H1 (cell line): ENCODE measurements around the gene DNLZ. TPM values are rescaled to one million over a fixed set of nuclear protein-coding genes. Genes with fewer than 3 reads are reported as not detected.

Source experiments
- CTCF ChIA-PET: fragments of 300-600 bp; sonication (Branson Sonifier 250); formaldehyde crosslinking; loops from one replicate; lab custom pipeline; 2021; ENCODE audit not compliant: partially characterized antibody; lab: Charles Lee
- POLR2A ChIA-PET: fragments of 300-600 bp; sonication (Branson Sonifier 250); formaldehyde crosslinking; loops from one replicate; lab custom pipeline; 2021; ENCODE audit warnings: inconsistent platforms; ENCODE audit not compliant: partially characterized antibody; lab: Charles Lee
- DNase-seq, 2 experiments: peaks; one replicate each; pipeline versions ENCODE4 v3.0.0 to v3.0.0-alpha.2; 2010 to 2022; ENCODE audit warnings: low spot score in 2 of 2, low read depth in 1 of 2, mixed read lengths in 1 of 2
- FAIRE-seq: peaks from 2 replicates; lab custom pipeline; 2011; peaks lifted over from hg19 to GRCh38; lab: Jason Lieb, UNC
- H2AFZ ChIP-seq: 2 replicates; pipeline ENCODE4 v1.8.1; 2012; ENCODE audit warnings: low read length, inconsistent platforms
- H2AK5ac ChIP-seq: 2 replicates; pipeline ENCODE4 v1.6.1; 2013; ENCODE audit warnings: low read depth, low read length
- H2BK120ac ChIP-seq: replicated peaks from 2 replicates; pipeline ENCODE3; 2013; ENCODE audit warnings: low read depth, low read length, inconsistent platforms
- H2BK12ac ChIP-seq: 2 replicates; pipeline ENCODE4 v1.6.1; 2013; ENCODE audit warnings: low read depth, low read length
- H2BK15ac ChIP-seq: 2 replicates; pipeline ENCODE4 v1.6.1; 2013; ENCODE audit warnings: low read length
- H2BK20ac ChIP-seq: 2 replicates; pipeline ENCODE4 v1.6.1; 2013; ENCODE audit warnings: low read length
- H2BK5ac ChIP-seq: 2 replicates; pipeline ENCODE4 v1.6.1; 2013; ENCODE audit warnings: low read depth, low read length
- H3K14ac ChIP-seq: 2 replicates; pipeline ENCODE4 v1.6.1; 2013; ENCODE audit warnings: inconsistent platforms; ENCODE audit not compliant: insufficient read length
- H3K18ac ChIP-seq: 2 replicates; pipeline ENCODE4 v1.6.1; 2013; ENCODE audit warnings: low read length; ENCODE audit errors: extremely low read depth
- H3K23ac ChIP-seq: 2 replicates; pipeline ENCODE4 v1.6.1; 2013; ENCODE audit warnings: inconsistent platforms; ENCODE audit not compliant: insufficient read length
- H3K23me2 ChIP-seq: 2 replicates; pipeline ENCODE4 v1.6.1; 2013; ENCODE audit warnings: low read depth, low read length
- H3K27ac ChIP-seq: 2 replicates; pipeline ENCODE4 v1.6.1; 2011; ENCODE audit warnings: low read depth, low read length, inconsistent platforms
- H3K27me3 ChIP-seq, 4 experiments: replicated peaks in 1 of 4; 1 replicate in 1 of 4; 2 replicates in 3 of 4; pipeline versions ENCODE4 v1.6.1 to v1.8.1; 2011 to 2013; ENCODE audit warnings: low read length in 3 of 4, mild to moderate bottlenecking in 3 of 4, inconsistent platforms in 2 of 4, mixed read lengths in 2 of 4, moderate library complexity in 1 of 4; ENCODE audit not compliant: control insufficient read depth in 3 of 4, insufficient read depth in 3 of 4; ENCODE audit errors: extremely low read depth in 1 of 4
- H3K36me3 ChIP-seq, 4 experiments: 2 replicates each; pipeline versions ENCODE4 v1.6.1 to v1.8.1; 2011 to 2013; ENCODE audit warnings: mild to moderate bottlenecking in 4 of 4, low read length in 3 of 4, moderate library complexity in 2 of 4, control low read depth in 1 of 4, inconsistent platforms in 1 of 4; ENCODE audit not compliant: insufficient read depth in 4 of 4, control insufficient read depth in 2 of 4
- H3K4ac ChIP-seq: replicated peaks from 2 replicates; pipeline ENCODE3; 2013; ENCODE audit warnings: low read length, low read depth, mixed read lengths, inconsistent platforms; ENCODE audit not compliant: insufficient read length
- H3K4me1 ChIP-seq, 4 experiments: replicated peaks in 1 of 4; 1 replicate in 1 of 4; 2 replicates in 3 of 4; pipeline versions ENCODE4 v1.6.1 to v1.8.1; 2011 to 2013; ENCODE audit warnings: low read length in 3 of 4, inconsistent platforms in 2 of 4, mixed read lengths in 1 of 4; ENCODE audit not compliant: insufficient read depth in 4 of 4, control insufficient read depth in 3 of 4
- H3K4me2 ChIP-seq, 2 experiments: 2 replicates each; pipeline versions ENCODE4 v1.6.1 to v1.8.1; 2011 to 2013; ENCODE audit warnings: low read depth in 2 of 2, low read length in 2 of 2, control low read depth in 1 of 2, inconsistent platforms in 1 of 2, mild to moderate bottlenecking in 1 of 2; ENCODE audit not compliant: insufficient read depth in 1 of 2
- H3K4me3 ChIP-seq, 4 experiments: fragments of 200-600, 300-600 bp in 1 of 4; sonication (generic), shearing (Covaris generic), sonication (Bioruptor Twin) in 1 of 4; 2 replicates each; pipeline versions ENCODE4 v1.5.1 to v1.8.1; 2011 to 2016; ENCODE audit warnings: low read length in 4 of 4, low read depth in 3 of 4, control low read depth in 2 of 4, inconsistent platforms in 2 of 4, mild to moderate bottlenecking in 2 of 4, mixed read lengths in 1 of 4, moderate library complexity in 1 of 4; ENCODE audit not compliant: insufficient read depth in 2 of 4; ENCODE audit errors: extremely low read depth in 1 of 4
- H3K56ac ChIP-seq: replicated peaks from 2 replicates; pipeline ENCODE3; 2013; ENCODE audit warnings: low read depth, mild to moderate bottlenecking, mixed read lengths, low read length, inconsistent platforms; ENCODE audit not compliant: insufficient read length
- H3K79me1 ChIP-seq: 2 replicates; pipeline ENCODE4 v1.6.1; 2013; ENCODE audit warnings: low read depth, low read length, control low read depth
- H3K79me2 ChIP-seq, 2 experiments: 2 replicates each; pipeline versions ENCODE4 v1.6.1 to v1.8.1; 2012 to 2013; ENCODE audit warnings: low read length in 2 of 2, mild to moderate bottlenecking in 2 of 2, inconsistent platforms in 1 of 2; ENCODE audit not compliant: insufficient read depth in 2 of 2, control insufficient read depth in 1 of 2
- H3K9ac ChIP-seq, 4 experiments: replicated peaks in 1 of 4; 1 replicate in 1 of 4; 2 replicates in 3 of 4; pipeline versions ENCODE4 v1.6.1 to v1.8.1; 2011 to 2013; ENCODE audit warnings: low read depth in 3 of 4, low read length in 3 of 4, control low read depth in 2 of 4, mild to moderate bottlenecking in 2 of 4, moderate library complexity in 2 of 4, inconsistent platforms in 1 of 4; ENCODE audit errors: extremely low read depth in 1 of 4
- H3K9me3 ChIP-seq, 2 experiments: 2 replicates each; pipeline versions ENCODE4 v1.6.1 to v1.8.1; 2012 to 2013; ENCODE audit warnings: mild to moderate bottlenecking in 2 of 2, moderate library complexity in 2 of 2, control low read depth in 1 of 2, inconsistent platforms in 1 of 2, low read depth in 1 of 2, low read length in 1 of 2, mixed read lengths in 1 of 2; ENCODE audit not compliant: insufficient read depth in 2 of 2
- H4K20me1 ChIP-seq, 2 experiments: replicated peaks in 1 of 2; 2 replicates each; pipeline versions ENCODE3 to v1.8.1; 2011 to 2013; ENCODE audit warnings: inconsistent platforms in 2 of 2, low read length in 2 of 2, mild to moderate bottlenecking in 1 of 2; ENCODE audit not compliant: insufficient read depth in 2 of 2, control insufficient read depth in 1 of 2
- H4K5ac ChIP-seq: 2 replicates; pipeline ENCODE4 v1.6.1; 2013; ENCODE audit warnings: low read length, low read depth, mixed read lengths, inconsistent platforms; ENCODE audit not compliant: insufficient read length
- H4K8ac ChIP-seq: 2 replicates; pipeline ENCODE4 v1.8.0; 2013; ENCODE audit warnings: mild to moderate bottlenecking, moderate library complexity, low read length, inconsistent platforms; ENCODE audit not compliant: insufficient read depth; ENCODE audit errors: extremely low read depth
- H4K91ac ChIP-seq: replicated peaks from 2 replicates; pipeline ENCODE3; 2013; ENCODE audit warnings: low read length, mixed read lengths, inconsistent platforms; ENCODE audit not compliant: insufficient read length
- ATF3 ChIP-seq: IDR thresholded peaks from 2 replicates; pipeline ENCODE4 v1.6.1; 2011; ENCODE audit warnings: low read depth, mild to moderate bottlenecking, low read length; ENCODE audit not compliant: insufficient read depth
- CHD1 ChIP-seq: IDR thresholded peaks from 2 replicates; pipeline ENCODE4 v1.6.1; 2012; ENCODE audit warnings: low read depth, low read length, improper control_type of control experiment
- GABPA ChIP-seq: IDR thresholded peaks from 2 replicates; pipeline ENCODE4 v1.6.1; 2011; ENCODE audit warnings: mild to moderate bottlenecking, low read length, moderate library complexity, borderline replicate concordance; ENCODE audit not compliant: insufficient read depth
- HDAC6 ChIP-seq: IDR thresholded peaks from one replicate; pipeline ENCODE4 v1.7.1; 2012; ENCODE audit warnings: low read depth, mild to moderate bottlenecking, inconsistent platforms, low read length, moderate library complexity
- KDM4A ChIP-seq: IDR thresholded peaks from one replicate; pipeline ENCODE4 v1.7.1; 2012; ENCODE audit warnings: low read depth, mild to moderate bottlenecking, moderate library complexity, low read length, inconsistent platforms; ENCODE audit not compliant: severe bottlenecking
- KDM5A ChIP-seq: fragments of 200-600 bp; IDR thresholded peaks from 2 replicates; pipeline ENCODE4 v1.7.1; 2012; ENCODE audit warnings: mild to moderate bottlenecking, low read length, inconsistent platforms, mixed read lengths
- NANOG ChIP-seq: IDR thresholded peaks from 2 replicates; pipeline ENCODE4 v1.6.1; 2011; ENCODE audit warnings: low read length, low read depth, mild to moderate bottlenecking, inconsistent platforms; ENCODE audit not compliant: insufficient read depth, poor library complexity, severe bottlenecking
- RBBP5 ChIP-seq: IDR thresholded peaks from 2 replicates; pipeline ENCODE4 v1.7.1; 2012; ENCODE audit warnings: low read depth, mild to moderate bottlenecking, inconsistent platforms, low read length, moderate library complexity, borderline replicate concordance
- RFX5 ChIP-seq: IDR thresholded peaks from 2 replicates; pipeline ENCODE4 v1.6.1; 2011; ENCODE audit warnings: low read depth, low read length, improper control_type of control experiment, borderline replicate concordance
- SIRT6 ChIP-seq: IDR thresholded peaks from one replicate; pipeline ENCODE4 v1.7.1; 2012; ENCODE audit warnings: low read length, inconsistent platforms
- SP1 ChIP-seq: IDR thresholded peaks from 2 replicates; pipeline ENCODE4 v1.6.1; 2011; ENCODE audit warnings: low read depth, low read length
- SP2 ChIP-seq: IDR thresholded peaks from 2 replicates; pipeline ENCODE4 v1.6.1; 2012; ENCODE audit warnings: mild to moderate bottlenecking, low read length, inconsistent platforms
- SRF ChIP-seq: IDR thresholded peaks from 2 replicates; pipeline ENCODE4 v1.6.1; 2011; ENCODE audit warnings: mild to moderate bottlenecking, low read depth, low read length, moderate library complexity
- YY1 ChIP-seq: IDR thresholded peaks from 2 replicates; pipeline ENCODE4 v1.6.1; 2011; ENCODE audit warnings: low read depth, mild to moderate bottlenecking, low read length
- WGBS, 2 experiments: shearing (Covaris generic) in 1 of 2; methylation state at CpG; one replicate each; pipeline versions ENCODE4 v1.1.6 to v1.1.7; 2013 to 2015; ENCODE audit warnings: low lambda C conversion rate in 2 of 2, mixed read lengths in 2 of 2, inconsistent platforms in 1 of 2, low coverage in 1 of 2, missing lambda C conversion rate in 1 of 2; ENCODE audit not compliant: insufficient replicate concordance in 2 of 2, insufficient coverage in 1 of 2, insufficient read length in 1 of 2; ENCODE audit errors: extremely low coverage in 1 of 2, missing lambda C conversion rate in 1 of 2; 5-methylcytosine and 5-hydroxymethylcytosine counted together
- polyA plus RNA-seq, 7 experiments: library from polyadenylated mRNA; depleted of rRNA in 3 of 7; stranded (reverse) in 5 of 7; unstranded in 2 of 7; fragments of >200 nt in 5 of 7; fragments of 200-250 nt in 2 of 7; gene quantifications; 1 replicate in 5 of 7; 2 replicates in 1 of 7; 4 replicates in 1 of 7; pipeline versions ENCODE4 v1.2.1 to v1.2.3, GENCODE V29; 2011 to 2013; ENCODE audit warnings: missing spikeins in 2 of 7, mixed read lengths in 2 of 7
- total RNA-seq: library from RNA; stranded (reverse); fragmentation: NEBNext Ultra II Directional; extraction: Animal tissue kit (Norgen Biotek cat#: 25700); gene quantifications from 2 replicates; pipeline ENCODE4 v1.2.1, GENCODE V29; 2021

DNLZ gene
- total and polyA plus RNA-seq, 2 of the 8 experiments (the other 6 are each of a cell fraction or from before 2014, with no cell fraction given), result 11.6 to 17.9 TPM

- Histone ChIP-seq H3K27me3 (no peaks in the 10 kb centered on the region), H3K18ac (no peak overlapping the region), H3K4ac (no peak overlapping the region), H4K8ac (no peak overlapping the region), H2BK20ac (no peak overlapping the region), H4K91ac (no peak overlapping the region), H3K27ac (no peak overlapping the region), H3K4me3 (no peak overlapping the region), H3K36me3 (peaks cover 14 to 53% (median 36%) of the 10 kb centered on the region in 4 experiments; a peak in 7 of 8 replicates), H3K4me2 (no peak overlapping the region), H3K56ac (no peak overlapping the region), H3K14ac (no peak overlapping the region), H3K23me2 (peaks cover 4% of the 10 kb centered on the region; the same call in 1 of the 2 replicates), H3K23ac (no peak overlapping the region), H4K5ac (no peak overlapping the region), H2AFZ (no peak overlapping the region), H4K20me1 (peaks cover 5 to 7% of the 10 kb centered on the region in 2 experiments), H3K79me2 (peaks cover 0 to 18% of the 10 kb centered on the region in 2 experiments; a peak in 2 of 4 replicates), H3K4me1 (peaks cover 0 to 3% (median 1%) of the 10 kb centered on the region in 4 experiments; a peak in 1 of 7 replicates), H3K9ac (no peak overlapping the region), H3K79me1 (peaks cover 13% of the 10 kb centered on the region), H2BK120ac (no peak overlapping the region), H3K9me3 (no peaks in the 10 kb centered on the region), H2BK12ac (no peak overlapping the region), H2BK15ac (no peak overlapping the region), H2BK5ac (no peak overlapping the region), H2AK5ac (no peak overlapping the region)
- WGBS, 2 experiments, result 92% methylated on average over 7 of the region's 7 CpGs; no CpG with 5 or more reads in 1 of the 2 experiments
- ChIA-PET POLR2A (interaction anchor here (1.1 to 1.6 kb wide), 4 partner anchors 8 to 70 kb away, joined by 3 to 7 read pairs (median 4); no protein-coding TSS in a partner anchor), CTCF (interaction anchor here (1.3 kb wide), 2 partner anchors 8 to 288 kb away, joined by 3 read pairs; no protein-coding TSS in a partner anchor)
- DNase-seq, result no peak
- FAIRE-seq, result no peak
- no peak for TF ChIP-seq ATF3
- no peak for TF ChIP-seq RBBP5
- TF ChIP-seq RFX5, result no peak
- no peak for TF ChIP-seq KDM4A
- no peak for TF ChIP-seq HDAC6
- no peak for TF ChIP-seq SRF
- no peak for TF ChIP-seq SP2
- TF ChIP-seq GABPA, result no peak
- TF ChIP-seq CHD1, result no peak
- TF ChIP-seq YY1, result no peak
- no peak for TF ChIP-seq KDM5A
- TF ChIP-seq SP1, result no peak
- no peak for TF ChIP-seq NANOG
- no peak for TF ChIP-seq SIRT6
These were observed 41.9 kb upstream of the DNLZ start for GRCh38 chr9:136405481-136405880.
